Fibroblast of mammary gland (primary cell): Measurements from ENCODE around the gene DIO2.

Experiments
- DNase-seq: peaks from one replicate; pipeline ENCODE4 v3.0.0-alpha.2; 2010; ENCODE audit warnings: low read depth
- H3K4me3 ChIP-seq: 2 replicates; pipeline ENCODE4 v1.5.1; 2011; ENCODE audit warnings: low read depth, mild to moderate bottlenecking, low read length, moderate library complexity; ENCODE audit not compliant: control insufficient read depth
- TF ChIP-seq, protein P1 (sequence below): conservative IDR thresholded peaks from 2 replicates; pipeline ENCODE4 v1.5.1; 2011; ENCODE audit warnings: low read depth, low read length, inconsistent platforms; ENCODE audit not compliant: control insufficient read depth, insufficient read depth

DIO2 gene

DNA sequence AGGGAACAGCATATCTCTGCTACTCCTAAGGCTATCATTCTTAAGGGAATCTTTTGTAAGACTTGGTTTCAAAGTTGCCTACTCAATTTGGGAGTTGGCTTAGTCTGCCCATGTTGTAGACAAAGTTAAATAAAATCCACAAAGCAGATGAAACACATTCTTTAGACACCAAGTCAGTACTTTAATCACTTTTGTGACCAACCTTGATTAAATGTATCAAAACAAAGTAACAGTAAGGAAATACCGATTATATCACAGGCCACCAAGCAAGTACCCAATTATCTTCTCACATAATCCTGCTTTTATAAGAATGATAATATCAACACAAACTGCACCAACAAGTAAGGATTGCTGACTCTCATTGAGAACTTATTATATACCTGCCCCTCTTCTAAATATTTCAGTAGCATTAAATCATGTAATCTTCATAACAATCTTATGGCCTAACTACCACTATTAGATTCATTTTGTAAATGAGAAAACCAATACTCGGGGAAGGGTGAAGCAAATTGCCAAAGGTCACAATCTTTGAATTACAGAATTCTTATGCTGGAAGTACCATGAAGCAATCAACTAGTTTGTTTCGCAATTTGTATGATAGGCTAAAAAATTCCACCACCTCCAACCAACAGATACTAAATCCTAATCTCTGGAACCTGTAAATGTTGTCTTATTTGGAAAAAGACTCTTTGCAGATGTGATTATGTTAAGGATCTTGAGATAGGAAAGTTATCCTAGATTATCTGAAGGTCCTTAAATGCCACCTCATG lies 12.6 kb upstream of the DIO2 start:
- TF ChIP-seq, protein P1, sequence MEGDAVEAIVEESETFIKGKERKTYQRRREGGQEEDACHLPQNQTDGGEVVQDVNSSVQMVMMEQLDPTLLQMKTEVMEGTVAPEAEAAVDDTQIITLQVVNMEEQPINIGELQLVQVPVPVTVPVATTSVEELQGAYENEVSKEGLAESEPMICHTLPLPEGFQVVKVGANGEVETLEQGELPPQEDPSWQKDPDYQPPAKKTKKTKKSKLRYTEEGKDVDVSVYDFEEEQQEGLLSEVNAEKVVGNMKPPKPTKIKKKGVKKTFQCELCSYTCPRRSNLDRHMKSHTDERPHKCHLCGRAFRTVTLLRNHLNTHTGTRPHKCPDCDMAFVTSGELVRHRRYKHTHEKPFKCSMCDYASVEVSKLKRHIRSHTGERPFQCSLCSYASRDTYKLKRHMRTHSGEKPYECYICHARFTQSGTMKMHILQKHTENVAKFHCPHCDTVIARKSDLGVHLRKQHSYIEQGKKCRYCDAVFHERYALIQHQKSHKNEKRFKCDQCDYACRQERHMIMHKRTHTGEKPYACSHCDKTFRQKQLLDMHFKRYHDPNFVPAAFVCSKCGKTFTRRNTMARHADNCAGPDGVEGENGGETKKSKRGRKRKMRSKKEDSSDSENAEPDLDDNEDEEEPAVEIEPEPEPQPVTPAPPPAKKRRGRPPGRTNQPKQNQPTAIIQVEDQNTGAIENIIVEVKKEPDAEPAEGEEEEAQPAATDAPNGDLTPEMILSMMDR = no peak
- no peak for DNase-seq
- no peak overlapping the region for H3K4me3 ChIP-seq

DNA sequence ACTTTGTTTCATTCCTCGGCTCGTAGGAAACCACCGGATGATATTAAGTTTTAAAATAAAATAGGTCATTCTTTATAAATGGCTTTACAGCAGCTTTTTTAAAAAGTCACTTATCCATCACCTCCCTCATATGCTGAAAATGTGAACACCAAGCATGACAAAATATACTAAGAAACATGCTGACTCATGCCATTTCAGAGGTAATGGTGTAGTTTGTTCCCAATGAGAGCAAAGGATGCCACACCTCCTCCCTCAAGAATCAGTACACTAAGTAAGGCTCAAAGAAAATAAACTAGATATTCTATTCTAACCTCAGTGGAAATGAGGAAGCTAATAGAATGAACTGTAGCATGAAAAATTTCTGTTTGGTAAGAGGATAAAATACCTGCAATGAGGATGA lies 5.5 kb upstream of the DIO2 start:
- no peak for DNase-seq
- TF ChIP-seq, protein P1 = no peak
- H3K4me3 ChIP-seq = no peak overlapping the region

DNA sequence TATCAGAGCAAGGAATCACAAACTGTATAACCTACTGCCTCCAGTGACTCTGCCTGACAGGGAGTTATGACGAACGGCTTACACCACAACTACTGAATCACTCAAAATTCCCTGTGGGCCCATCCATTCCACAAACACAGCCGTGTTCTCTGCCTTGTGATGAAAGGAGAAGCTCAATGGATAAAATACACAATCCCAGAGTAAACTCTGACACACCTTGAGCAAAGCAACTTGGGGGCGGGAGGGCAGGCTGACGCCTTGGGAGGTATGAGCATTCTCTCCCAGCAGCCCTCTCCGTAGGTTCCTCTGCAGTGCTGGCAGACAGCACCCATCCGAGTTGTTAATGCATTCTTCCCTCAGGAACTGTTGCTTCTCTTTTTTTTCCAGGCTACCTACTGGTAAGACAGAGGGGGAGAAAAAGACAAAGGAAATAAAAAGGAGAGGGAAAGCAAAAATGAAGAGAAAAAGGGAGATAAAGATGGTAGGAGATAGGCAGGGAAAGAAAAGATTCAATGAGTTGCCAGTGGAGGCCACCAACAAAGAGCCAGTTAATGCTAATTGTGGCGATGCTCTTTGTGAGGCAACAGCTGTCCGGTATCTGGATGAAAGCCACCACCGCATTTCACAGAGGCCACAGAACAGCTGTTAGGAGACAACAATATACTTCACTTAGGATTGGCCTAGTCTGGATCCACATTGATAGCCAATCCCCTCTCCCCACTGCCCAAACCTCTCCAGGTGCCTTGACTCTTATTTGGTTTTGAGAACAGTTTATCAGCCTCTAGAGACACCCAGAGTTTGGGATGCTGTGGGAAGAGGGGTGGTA lies 4.7 kb upstream of the DIO2 start:
- H3K4me3 ChIP-seq = no peak overlapping the region
- TF ChIP-seq, protein P1 = no peak
- DNase-seq = peak; percentile 80

DNA sequence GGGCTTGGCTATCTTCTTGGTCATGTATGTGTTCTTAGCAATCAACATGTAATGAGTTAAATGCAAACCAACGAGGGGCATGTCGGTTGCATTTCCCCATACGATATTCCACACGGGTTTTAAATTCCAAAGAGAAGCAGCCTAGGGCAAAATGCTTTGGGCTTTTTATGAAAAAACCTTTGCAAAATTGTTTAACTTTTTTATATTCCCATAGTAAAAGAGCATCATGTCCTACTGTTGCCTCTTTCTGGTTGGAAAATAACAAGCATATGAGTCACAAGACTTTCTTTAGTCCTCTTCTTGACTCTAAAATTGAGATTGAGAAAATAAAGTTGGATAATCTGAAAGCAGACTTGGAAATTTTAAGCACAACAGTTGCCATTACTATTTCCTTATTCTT lies 3.8 kb upstream of the DIO2 start:
- DNase-seq = no peak
- no peak overlapping the region for H3K4me3 ChIP-seq
- TF ChIP-seq, protein P1 = no peak

DNA sequence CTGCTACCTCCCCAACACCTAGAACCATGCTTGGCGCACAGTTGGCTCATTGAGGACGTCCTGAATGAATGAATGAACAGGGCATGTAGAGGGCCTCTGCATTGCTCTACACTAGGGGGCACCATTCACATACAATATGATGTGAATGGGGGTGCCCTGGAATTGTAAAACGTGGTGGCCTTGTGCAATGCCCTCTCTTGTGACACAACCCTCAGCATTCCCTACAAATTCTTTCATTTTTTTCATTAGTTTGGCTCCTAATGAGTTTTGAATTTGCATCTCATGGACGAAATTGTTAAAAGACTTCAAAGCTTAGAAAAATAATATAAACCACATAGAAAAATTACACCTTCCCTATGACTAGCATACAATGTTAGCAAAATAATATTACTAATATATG lies 2.3 kb upstream of the DIO2 start:
- TF ChIP-seq, protein P1 = peak; percentile 87
- DNase-seq = peak; percentile 78
- H3K4me3 ChIP-seq = no peak overlapping the region

DNA sequence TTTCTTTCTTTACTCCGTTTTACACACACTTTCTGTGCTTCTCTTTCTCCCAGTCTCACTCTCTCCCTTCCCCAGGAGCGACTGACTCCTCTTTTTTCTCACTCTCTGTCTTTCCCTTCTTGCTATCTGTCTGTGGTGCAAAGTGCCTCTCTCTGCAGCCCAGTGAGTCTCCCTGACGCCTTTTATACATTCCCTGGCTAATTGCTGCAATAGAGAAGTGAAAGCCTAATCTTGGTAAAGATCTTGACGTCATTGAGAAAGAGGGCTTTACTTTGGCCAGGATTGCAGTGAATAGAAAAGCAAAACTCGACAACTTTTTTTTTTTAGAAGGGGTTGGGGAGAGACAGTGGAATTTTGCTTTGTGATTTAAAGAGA lies 706 bp upstream of the DIO2 start:
- TF ChIP-seq, protein P1 = no peak
- DNase-seq = peak; percentile 49
- peak overlapping the region; percentile 38 for H3K4me3 ChIP-seq

DNA sequence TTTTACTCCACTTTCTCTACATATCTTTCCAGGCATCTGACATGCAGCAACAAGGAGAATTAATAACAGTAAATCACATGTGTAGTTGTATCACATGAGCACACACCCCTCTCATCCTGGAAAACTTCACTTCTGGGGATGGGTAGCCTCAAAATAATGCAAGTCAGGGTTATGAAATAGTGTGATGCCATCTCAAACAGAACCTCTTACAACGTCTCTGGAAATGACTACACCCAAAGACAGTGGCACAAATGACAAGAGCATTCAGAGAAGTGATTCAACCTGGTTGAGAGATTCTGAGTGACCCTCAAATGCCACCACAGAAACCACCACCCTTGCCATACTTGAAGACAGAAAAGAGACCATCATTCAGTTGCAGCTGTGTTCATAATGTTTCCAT lies 2.8 kb downstream of the DIO2 start:
- DNase-seq = no peak
- H3K4me3 ChIP-seq = no peak overlapping the region
- TF ChIP-seq, protein P1 = no peak
